Gastrocnemius medialis (tissue), 4 donors: Measurements from ENCODE around the gene KCNIP4.

Source experiments
- CTCF ChIP-seq, 5 experiments: fragments of 450-650 bp in 3 of 5; fragments of 200-600 bp in 2 of 5; sonication (generic) in 2 of 5; IDR thresholded peaks in 4 of 5; conservative IDR thresholded peaks in 1 of 5; 1 replicate in 4 of 5; 2 replicates in 1 of 5; pipeline ENCODE4 v1.5.1; 2016 to 2019; ENCODE audit warnings: antibody characterized with exemption in 5 of 5, mild to moderate bottlenecking in 3 of 5, moderate library complexity in 3 of 5
- POLR2A ChIP-seq, 2 donors: fragments of 450-650 bp; IDR thresholded peaks; one replicate each; pipeline ENCODE4 v1.6.1; 2017; ENCODE audit warnings: antibody characterized with exemption in 2 of 2, mild to moderate bottlenecking in 2 of 2, moderate library complexity in 2 of 2

- TF ChIP-seq POLR2A (IDR thresholded peaks at IDR 0.05) (no peak), CTCF (IDR thresholded peaks at IDR 0.05 in 4 of 5, conservative IDR thresholded peaks at IDR 0.05 in 1 of 5) (no peak)
These were observed 302.8 kb downstream of the KCNIP4 start for GRCh38 chr4:21645776-21646175.
